Eye (tissue), 1 donor: Measurements from ENCODE around the gene PLXNB1.

Experiments used
- DNase-seq: peaks from one replicate; pipeline ENCODE4 v3.0.0-alpha.2; 2015

Gene PLXNB1

GRCh38 chr3:48416546-48416945 lies 13.3 kb downstream of the PLXNB1 start:
- DNase-seq = no peak

DNA sequence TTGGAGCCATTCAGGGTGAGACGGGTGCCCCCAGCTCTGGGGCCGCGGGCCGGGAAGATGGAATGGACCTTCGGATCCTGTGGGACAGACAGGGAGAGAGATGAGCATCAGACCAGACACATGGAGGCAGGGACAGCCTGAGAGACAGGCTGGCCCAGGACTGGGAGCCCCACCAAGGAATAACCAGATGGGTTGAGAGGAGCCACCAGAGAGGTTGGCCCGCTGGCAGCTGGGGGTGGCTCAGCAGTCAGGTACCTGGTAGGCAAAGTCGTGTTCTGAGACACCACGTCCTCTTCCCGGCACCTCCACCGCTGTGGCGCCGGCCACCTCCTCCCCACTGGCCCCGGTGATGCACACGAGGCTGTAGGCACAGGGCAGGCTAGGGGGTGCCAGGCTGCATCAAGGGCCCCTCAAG lies 13.8 kb downstream of the PLXNB1 start:
- no peak for DNase-seq

GRCh38 chr3:48415251-48415953 lies 14.5 kb downstream of the PLXNB1 start:
- no peak for DNase-seq

GRCh38 chr3:48414376-48415250 lies 15.3 kb downstream of the PLXNB1 start:
- DNase-seq = no peak

GRCh38 chr3:48413611-48414010 lies 16.3 kb downstream of the PLXNB1 start:
- DNase-seq = no peak

DNA sequence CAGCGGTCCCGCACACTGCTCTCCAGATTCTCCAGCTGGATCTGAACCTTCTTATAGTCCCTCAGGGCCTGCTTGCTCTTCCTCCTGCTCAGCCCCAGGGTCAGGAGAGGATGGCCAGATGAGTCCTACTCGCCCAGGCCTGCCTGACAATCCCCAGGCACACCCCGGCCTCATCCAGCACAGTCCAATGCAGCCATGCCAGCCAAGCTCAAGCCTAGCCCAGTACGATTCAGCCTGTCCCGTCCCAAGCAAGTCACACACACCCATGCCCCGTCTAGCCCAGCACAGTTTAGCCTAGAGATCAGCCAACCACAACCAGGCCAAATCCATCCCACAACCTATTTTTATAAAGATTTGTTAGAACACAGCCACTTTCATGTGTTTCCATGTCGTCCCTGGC lies 16.8 kb downstream of the PLXNB1 start:
- no peak for DNase-seq

GRCh38 chr3:48412375-48413001 lies 17.4 kb downstream of the PLXNB1 start:
- DNase-seq = no peak

DNA sequence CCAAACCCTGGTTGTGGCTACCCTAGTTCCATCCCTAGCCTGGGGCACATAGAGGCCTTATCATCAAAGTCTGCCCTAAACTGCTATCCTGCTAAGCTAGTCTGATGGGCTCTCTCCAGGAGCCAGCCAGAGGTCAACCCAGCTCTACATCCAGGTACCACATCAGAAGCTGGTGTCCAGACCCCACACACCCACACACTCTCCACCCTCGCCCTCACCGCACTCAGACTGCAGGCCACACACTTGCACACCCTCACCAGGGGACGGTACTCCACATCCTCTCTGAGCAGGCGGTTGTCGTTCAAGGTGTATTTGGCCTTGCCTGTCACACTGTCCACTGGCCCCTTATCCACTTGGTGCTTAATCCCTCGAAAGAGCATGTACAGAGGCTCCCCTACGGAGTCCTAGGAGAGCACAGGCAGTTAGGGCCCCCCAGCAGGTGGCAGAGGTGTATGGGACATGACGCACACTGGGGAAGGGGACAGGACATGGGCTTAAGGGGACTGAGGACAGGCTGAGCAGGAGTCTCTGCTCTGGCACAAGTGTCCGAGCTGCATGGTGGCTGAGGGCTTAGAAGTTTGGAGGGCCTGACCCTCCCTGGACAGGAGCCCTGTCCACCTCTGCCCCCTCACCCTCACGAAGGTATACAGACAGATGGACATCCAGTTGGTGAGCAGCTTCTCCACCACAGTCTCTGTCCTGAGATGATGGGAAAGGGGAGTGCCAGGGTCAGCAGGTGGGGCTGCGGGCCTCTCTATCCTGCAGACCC lies 18.1 kb downstream of the PLXNB1 start:
- no peak for DNase-seq

- no peak for DNase-seq
Observed at GRCh38 chr3:48411041-48411588, 18.8 kb downstream of the PLXNB1 start.

GRCh38 chr3:48410205-48411040 lies 19.5 kb downstream of the PLXNB1 start:
- DNase-seq = no peak

DNA sequence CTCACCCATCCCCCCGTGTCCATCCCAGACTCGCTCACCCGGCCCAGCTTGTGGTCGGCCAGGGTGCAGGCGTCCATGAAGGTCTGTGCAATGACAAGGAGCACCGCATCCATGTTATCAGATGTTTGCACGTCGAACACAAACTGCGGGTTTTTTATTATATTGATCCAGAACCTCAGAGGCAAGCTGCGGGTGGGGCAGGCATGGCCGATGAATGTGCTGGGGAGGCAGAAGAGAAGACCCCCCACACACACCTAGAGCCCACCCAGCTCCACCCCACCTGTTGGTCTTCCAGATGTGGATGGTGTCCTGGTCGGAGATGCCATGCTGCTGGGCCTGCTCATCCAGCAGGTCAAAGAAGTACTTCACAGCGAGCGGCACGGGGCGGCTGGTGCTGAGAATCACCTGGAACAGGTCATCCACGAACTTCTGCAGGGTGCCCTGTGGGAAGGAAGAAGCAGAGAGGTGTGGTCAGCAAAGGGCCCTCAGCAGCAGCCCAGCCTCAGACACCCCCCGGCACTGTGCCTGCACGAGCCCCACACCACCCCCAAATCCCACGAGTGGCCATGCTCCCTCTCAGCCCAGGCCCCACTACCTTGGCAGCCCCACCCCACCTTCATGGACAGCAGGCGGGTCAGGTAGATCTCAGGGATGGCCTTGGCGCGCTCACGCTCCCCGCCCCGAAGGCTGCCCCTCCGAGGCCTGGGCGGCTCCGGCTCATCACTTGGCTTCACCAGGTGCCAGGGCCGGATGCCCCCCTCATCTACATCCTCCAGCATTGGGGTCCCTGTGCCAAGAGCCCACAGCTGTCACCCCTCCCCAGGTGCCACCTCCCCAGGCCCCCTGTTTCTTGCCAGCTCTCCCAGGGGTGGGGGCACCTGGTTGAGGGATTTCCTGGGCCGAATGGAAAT lies 20.3 kb downstream of the PLXNB1 start:
- no peak for DNase-seq

DNA sequence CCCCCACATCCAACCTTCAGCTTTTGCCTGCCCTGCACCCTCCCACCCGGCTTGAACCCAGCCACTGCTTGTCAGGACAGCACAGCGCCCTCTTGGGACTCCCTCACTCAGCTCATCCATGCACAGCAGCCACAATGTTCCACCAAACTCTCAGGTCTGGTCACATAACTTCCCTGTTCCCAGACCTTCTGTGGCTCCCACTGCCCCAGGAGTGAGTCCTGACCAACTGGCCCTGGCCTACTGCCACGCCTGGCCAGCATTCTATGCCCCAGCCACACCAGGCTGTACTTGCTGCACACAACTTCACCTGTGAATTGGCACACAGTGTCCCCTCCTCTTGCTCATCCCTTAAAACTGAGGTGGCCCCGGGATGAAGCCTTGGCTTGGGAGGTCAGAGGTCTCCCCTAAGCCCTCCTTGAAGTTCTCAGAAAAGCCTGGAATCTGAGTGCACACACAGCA lies 21.0 kb downstream of the PLXNB1 start:
- no peak for DNase-seq

- no peak for DNase-seq
Observed at GRCh38 chr3:48407542-48408099, 22.3 kb downstream of the PLXNB1 start.

GRCh38 chr3:48406443-48407431 lies 23.1 kb downstream of the PLXNB1 start:
- DNase-seq = no peak

DNA sequence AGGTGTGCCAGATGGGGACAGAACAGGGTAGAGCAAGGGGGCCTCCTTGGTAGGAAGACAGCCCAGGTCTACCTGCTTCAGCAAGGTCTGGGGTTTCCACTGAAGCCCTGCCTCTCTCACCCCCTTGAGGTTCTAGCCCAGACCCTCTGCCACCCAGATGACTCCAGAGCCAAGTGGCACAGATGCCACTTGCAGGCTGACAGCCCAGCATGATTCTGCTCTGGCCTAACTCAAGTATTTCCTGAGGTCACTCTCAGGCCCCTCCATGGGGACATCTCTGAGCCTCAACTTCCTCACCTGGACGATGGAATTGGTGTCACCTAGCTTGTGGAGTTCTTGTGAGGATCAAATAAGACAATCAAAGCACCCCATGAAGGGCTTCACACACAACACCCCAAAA lies 23.9 kb downstream of the PLXNB1 start:
- DNase-seq = no peak

DNA sequence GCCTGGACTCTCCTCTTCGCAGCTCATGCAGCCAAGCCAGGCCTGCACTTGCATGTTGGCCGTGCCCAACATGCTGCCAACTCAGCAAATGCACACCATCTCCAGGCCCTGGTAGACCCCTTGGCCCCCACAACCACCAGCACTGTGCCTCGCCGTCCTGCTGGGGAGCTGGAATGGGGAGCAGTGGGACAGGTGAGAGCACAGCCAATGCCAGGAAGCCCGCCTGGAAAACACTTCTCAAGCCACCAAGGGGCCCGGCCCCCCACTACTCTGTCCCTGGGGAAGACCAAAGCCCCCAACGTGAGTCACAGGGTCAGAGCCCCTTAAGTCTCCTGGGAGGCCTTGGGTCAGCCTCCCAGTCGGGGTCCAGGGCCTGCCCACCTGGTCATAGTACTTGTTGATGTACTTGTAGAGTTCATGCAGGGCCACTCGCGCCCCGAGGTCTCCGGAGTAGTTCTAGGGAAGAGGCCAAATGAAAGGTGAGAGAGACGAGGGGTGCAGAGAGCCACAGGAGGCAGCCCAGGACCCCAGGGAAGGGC lies 24.5 kb downstream of the PLXNB1 start:
- no peak for DNase-seq

DNA sequence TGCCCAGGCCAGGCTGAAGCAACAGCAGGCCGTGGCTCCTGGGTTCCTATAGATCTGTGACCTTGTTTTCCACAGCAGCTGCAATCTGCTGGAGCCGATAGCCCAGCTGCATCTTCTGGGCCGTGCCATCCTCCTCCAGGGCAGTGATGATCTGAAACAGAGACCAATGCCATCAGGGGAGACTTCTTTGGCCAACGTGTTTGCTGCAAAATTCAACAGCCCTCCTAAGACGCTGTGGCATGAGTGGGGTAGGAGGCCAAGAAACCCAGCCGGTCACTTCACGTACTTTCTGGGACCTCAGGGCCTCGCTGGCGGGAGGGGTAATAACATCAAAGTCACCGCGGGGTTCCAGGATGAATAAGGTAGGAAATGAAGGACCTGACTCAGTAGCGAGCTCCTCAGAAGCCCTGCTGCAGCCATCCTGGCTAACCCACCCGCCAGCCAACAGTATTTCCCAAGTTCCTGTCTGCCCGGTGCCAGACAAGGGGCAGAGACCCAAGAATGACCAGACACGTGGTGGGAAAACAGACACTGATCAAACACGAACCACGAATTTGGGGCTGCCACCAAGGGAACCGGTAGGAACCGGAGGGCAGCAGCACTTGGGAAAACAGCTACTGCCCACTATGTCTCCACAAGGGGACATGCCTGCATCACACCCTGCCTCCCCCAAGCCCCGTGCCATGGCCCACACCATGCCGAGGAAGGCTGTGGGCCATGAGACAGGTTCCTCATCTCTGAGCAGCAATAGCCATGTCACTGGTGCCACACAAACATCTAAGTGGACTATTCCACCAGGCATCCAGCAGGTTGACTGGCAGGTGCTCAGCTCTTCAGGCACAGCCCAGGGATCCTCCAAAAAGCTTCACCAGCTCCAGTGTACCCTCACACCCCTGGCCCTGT lies 25.2 kb downstream of the PLXNB1 start:
- no peak for DNase-seq
